NCI-H1436 (cell line): ENCODE results near the gene NRN1.
"Not testable (repeated sequence)": the region's sequence is repeated elsewhere in the genome, so short reads cannot be mapped to it uniquely, and the experiment has no call there.

Experiments
- DNase-seq: peaks from one replicate; lab custom pipeline; 2025; lab: John Stamatoyannopoulos, UW

The NRN1 gene

GRCh38 chr6:5981126-5982026 lies 25.3 kb downstream of the NRN1 start:
- DNase-seq, result no peak

DNA sequence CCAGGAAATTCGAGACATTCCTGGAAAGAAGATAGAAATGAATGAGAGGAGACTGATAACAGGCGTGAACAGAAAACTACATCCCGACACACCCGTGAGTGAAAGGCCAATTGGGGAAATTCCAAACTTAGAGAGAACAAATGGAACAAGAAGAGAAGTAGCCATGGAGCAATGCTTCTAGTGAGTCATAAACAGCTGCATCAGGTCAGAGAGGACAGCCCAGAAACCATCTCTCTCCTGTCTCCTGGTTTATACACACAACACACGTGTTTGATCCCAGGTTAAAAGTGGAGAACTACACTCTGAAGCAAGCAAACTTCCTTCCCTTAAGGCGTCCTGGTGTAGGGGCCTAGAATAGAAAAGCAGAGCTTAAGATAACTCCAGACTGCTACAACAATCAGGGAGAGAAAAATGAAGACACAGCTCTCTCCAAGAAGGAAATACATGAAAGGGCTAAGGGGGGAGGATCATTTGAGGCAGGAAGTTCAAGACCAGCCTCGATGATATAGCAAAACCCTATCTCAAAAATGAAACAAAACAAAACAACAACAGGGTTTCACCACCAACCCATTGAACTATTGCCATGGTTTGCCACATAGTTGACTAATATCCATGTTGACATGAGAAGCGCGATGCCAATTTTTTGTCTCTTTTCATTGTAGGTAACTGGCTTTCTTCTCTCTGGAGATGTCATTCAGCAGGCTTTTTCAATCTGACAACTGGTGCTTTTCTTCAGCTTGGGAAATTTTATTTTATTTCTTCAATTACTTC lies 26.9 kb downstream of the NRN1 start:
- no peak for DNase-seq

GRCh38 chr6:5976811-5977210 lies 29.9 kb downstream of the NRN1 start:
- no peak for DNase-seq

DNA sequence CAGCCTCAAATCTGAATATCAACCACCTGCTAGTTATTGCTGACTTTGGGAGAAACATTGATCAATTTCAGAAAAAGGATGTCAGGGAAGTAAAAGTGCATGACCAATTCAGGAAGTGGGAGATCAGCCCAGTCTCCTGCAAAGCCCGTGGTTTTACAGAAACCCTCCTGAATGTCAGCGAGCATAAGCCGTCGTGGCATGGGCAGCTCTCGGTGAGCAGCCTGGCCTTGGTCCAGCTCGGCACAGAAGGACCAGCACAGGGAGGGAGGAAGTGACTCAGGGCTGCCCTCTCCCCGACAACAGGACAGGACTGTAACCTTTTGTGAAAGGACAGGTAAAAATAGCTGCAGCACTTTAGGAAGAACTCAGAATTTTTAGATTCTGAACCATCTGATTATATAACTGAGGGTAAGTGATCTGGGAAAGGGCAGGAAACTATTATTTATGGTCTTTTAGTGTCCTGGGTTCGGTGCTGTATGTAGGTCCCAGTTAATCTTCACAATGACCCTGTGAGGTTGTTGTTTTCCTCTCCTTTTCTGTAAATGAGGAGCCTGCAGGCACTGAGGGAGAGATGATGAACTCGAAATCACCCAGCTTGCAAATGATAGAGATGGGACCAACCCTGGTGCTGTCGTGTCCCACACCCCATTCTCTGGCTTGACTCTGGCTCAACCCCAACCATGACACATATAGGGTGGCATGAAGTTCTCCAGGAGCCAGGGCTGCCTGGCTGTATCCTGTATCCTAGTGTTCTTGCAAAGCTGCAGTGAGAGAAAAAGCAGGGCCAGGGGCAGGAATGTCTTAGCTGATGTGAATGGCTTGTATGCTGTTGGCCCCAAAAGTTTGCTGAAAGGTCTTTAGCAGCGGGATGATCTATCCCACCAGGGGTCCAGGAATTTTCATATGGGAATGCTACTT lies 37.6 kb downstream of the NRN1 start:
- no peak for DNase-seq

GRCh38 chr6:5968036-5968435 lies 38.7 kb downstream of the NRN1 start:
- DNase-seq, result not testable (repeated sequence)

GRCh38 chr6:5967594-5967993 lies 39.1 kb downstream of the NRN1 start:
- DNase-seq, result no peak

- no peak for DNase-seq
Observed at GRCh38 chr6:5962794-5963193, 43.9 kb downstream of the NRN1 start.

DNA sequence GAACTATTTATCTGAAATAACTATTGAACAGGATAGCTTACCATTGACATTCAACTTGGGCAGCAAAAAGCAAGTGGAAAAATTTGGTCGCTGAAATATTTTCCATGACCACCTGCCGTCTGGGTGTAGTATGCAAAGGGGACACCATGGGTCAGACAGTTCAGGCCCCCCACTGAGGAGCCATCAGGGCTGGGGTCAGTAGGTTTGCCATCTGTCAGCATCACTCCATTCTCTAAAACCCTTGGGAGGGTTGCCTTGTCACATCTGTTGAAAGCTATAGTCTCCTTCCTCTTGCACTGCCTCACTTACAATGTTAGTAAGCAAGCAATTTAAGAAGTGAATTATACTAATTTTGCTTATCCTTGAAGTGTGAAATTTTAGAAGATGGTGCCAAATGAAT lies 44.9 kb downstream of the NRN1 start:
- no peak for DNase-seq

DNA sequence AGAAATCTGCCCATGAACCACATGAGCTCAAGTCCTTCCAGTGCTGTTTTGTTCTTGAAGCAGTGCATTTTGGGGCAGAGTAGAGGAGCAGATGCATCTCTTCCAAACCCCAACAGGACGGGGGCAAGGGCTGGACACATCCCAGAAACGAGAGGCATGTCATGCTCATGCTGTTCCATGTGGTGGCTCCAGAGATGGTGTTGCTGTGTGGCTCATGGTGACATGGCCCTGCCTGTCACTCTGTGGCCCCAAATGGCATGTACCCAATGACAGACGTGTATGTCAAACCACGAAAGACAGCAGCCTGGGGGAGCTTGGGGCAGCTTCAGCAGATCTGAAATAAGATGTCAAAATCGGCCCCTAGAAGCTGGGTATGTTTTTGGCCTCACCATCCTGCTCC lies 46.3 kb downstream of the NRN1 start:
- no peak for DNase-seq

DNA sequence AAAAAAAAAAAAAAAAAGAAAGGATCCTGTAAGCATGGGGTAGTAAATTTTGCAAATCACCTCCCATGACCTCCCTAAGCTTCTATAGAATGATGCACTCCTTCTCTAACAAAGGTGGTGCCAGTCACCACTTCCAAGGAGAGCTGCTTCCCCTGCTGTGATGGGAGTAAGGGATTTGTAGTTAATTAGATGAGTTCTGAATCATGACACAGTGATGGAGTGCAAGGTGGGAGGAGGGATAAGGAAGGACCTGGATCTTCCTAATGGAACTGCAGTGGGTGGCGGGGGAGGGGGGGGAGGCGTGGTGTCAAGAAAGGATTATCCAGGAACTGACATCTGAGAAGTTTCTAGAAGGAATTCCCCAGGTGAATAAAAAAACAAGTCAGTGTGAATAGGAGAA lies 47.8 kb downstream of the NRN1 start:
- DNase-seq, result no peak

GRCh38 chr6:5956939-5957338 lies 49.8 kb downstream of the NRN1 start:
- DNase-seq, result no peak

- no peak for DNase-seq
Observed at GRCh38 chr6:5950361-5950785, 56.4 kb downstream of the NRN1 start.
